DOHH2 (cell line): Measurements from ENCODE around the gene FOXN4.

ENCODE experiments used
- CTCF ChIP-seq: fragments of 200-600 bp; sonication (generic); IDR thresholded peaks from one replicate; pipeline ENCODE4 v1.5.1; 2014; ENCODE audit warnings: antibody characterized with exemption, mild to moderate bottlenecking, low read depth, low read length; ENCODE audit not compliant: poor library complexity, severe bottlenecking
- EZH2phosphoT487 ChIP-seq: fragments of 200-600 bp; sonication (generic); IDR thresholded peaks from 2 replicates; pipeline ENCODE4 v1.6.1; 2017; ENCODE audit warnings: borderline replicate concordance, mild to moderate bottlenecking, antibody characterized with exemption, low read length, moderate library complexity, mixed read lengths

GRCh38 chr12:109259545-109259895 is 49.6 kb downstream of the FOXN4 start:
- TF ChIP-seq CTCF (no peak), EZH2phosphoT487 (no peak)
